ENCODE measurements around the gene TMED1.

GRCh38 chr19:10848230-10848856 is 12.3 kb upstream of the TMED1 start, which contains the start of gene C19orf38:
- TF ChIP-seq, protein P1, sequence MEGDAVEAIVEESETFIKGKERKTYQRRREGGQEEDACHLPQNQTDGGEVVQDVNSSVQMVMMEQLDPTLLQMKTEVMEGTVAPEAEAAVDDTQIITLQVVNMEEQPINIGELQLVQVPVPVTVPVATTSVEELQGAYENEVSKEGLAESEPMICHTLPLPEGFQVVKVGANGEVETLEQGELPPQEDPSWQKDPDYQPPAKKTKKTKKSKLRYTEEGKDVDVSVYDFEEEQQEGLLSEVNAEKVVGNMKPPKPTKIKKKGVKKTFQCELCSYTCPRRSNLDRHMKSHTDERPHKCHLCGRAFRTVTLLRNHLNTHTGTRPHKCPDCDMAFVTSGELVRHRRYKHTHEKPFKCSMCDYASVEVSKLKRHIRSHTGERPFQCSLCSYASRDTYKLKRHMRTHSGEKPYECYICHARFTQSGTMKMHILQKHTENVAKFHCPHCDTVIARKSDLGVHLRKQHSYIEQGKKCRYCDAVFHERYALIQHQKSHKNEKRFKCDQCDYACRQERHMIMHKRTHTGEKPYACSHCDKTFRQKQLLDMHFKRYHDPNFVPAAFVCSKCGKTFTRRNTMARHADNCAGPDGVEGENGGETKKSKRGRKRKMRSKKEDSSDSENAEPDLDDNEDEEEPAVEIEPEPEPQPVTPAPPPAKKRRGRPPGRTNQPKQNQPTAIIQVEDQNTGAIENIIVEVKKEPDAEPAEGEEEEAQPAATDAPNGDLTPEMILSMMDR (IDR thresholded peaks at IDR 0.05; ENCODE audit: poor library complexity, severe bottlenecking): no peak
- TF ChIP-seq POLR2AphosphoS5 (IDR thresholded peaks at IDR 0.05): no peak
- TF ChIP-seq, protein P2, sequence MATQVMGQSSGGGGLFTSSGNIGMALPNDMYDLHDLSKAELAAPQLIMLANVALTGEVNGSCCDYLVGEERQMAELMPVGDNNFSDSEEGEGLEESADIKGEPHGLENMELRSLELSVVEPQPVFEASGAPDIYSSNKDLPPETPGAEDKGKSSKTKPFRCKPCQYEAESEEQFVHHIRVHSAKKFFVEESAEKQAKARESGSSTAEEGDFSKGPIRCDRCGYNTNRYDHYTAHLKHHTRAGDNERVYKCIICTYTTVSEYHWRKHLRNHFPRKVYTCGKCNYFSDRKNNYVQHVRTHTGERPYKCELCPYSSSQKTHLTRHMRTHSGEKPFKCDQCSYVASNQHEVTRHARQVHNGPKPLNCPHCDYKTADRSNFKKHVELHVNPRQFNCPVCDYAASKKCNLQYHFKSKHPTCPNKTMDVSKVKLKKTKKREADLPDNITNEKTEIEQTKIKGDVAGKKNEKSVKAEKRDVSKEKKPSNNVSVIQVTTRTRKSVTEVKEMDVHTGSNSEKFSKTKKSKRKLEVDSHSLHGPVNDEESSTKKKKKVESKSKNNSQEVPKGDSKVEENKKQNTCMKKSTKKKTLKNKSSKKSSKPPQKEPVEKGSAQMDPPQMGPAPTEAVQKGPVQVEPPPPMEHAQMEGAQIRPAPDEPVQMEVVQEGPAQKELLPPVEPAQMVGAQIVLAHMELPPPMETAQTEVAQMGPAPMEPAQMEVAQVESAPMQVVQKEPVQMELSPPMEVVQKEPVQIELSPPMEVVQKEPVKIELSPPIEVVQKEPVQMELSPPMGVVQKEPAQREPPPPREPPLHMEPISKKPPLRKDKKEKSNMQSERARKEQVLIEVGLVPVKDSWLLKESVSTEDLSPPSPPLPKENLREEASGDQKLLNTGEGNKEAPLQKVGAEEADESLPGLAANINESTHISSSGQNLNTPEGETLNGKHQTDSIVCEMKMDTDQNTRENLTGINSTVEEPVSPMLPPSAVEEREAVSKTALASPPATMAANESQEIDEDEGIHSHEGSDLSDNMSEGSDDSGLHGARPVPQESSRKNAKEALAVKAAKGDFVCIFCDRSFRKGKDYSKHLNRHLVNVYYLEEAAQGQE (IDR thresholded peaks at IDR 0.05; ENCODE audit: borderline replicate concordance): no peak
- no peak for TF ChIP-seq EZH2 (IDR thresholded peaks at IDR 0.05; ENCODE audit: borderline replicate concordance, insufficient read depth, low read length, poor library complexity, severe bottlenecking)
- TF ChIP-seq EP300 (conservative IDR thresholded peaks at IDR 0.05; ENCODE audit: poor library complexity, severe bottlenecking): no peak
- no peak for TF ChIP-seq TAF1 (IDR thresholded peaks at IDR 0.05; ENCODE audit: low read depth)
- no peak for TF ChIP-seq RAD21 (conservative IDR thresholded peaks at IDR 0.05)
- no peak for TF ChIP-seq SMC3 (conservative IDR thresholded peaks at IDR 0.05; ENCODE audit: poor library complexity)
- no peak for TF ChIP-seq MXI1 (conservative IDR thresholded peaks at IDR 0.05; ENCODE audit: poor library complexity, severe bottlenecking)
